CD4-positive, alpha-beta memory T cell (primary cell): ENCODE data around the gene RNF183. TPM values are rescaled to one million over a fixed set of nuclear protein-coding genes. Genes with fewer than 3 reads are reported as not detected.

ENCODE experiments used
- CTCF ChIA-PET: fragments of 350-600 bp; sonication (Branson Sonifier 250); formaldehyde crosslinking; loops from one replicate; lab custom pipeline; 2021; ENCODE audit warnings: inconsistent platforms; ENCODE audit not compliant: partially characterized antibody; lab: Charles Lee
- POLR2A ChIA-PET: fragments of 350-600 bp; sonication (Branson Sonifier 250); formaldehyde crosslinking; loops from one replicate; lab custom pipeline; 2021; ENCODE audit not compliant: partially characterized antibody; lab: Charles Lee
- DNase-seq, 5 donors: peaks; one replicate each; pipeline versions ENCODE4 v3.0.0 to v3.0.0-alpha.2; 2020 to 2022; ENCODE audit warnings: mixed read lengths in 1 of 5
- H3K27ac ChIP-seq: one replicate; pipeline ENCODE4 v1.7.0; 2013; ENCODE audit warnings: low read depth, low read length
- H3K27me3 ChIP-seq: 2 replicates; pipeline ENCODE4 v1.7.0; 2013; ENCODE audit warnings: mild to moderate bottlenecking, low read length, moderate library complexity; ENCODE audit not compliant: insufficient read depth
- H3K36me3 ChIP-seq: 2 replicates; pipeline ENCODE4 v1.7.0; 2013; ENCODE audit warnings: mild to moderate bottlenecking, low read length, moderate library complexity; ENCODE audit not compliant: insufficient read depth
- H3K4me1 ChIP-seq: 2 replicates; pipeline ENCODE4 v1.7.0; 2013; ENCODE audit warnings: mild to moderate bottlenecking, low read length, moderate library complexity; ENCODE audit not compliant: insufficient read depth
- H3K4me3 ChIP-seq, 2 donors: one replicate each; pipeline ENCODE4 v1.7.0; 2013; ENCODE audit warnings: low read length in 2 of 2, mild to moderate bottlenecking in 1 of 2
- H3K9me3 ChIP-seq, 2 donors: one replicate each; pipeline ENCODE4 v1.7.0; 2013; ENCODE audit warnings: low read length in 2 of 2, control low read depth in 1 of 2; ENCODE audit not compliant: control insufficient read depth in 1 of 2
- H3K27ac Mint-ChIP-seq, 7 donors: one replicate each; pipeline ENCODE4 v1.8.0; 2020 to 2021; ENCODE audit warnings: mixed read lengths in 7 of 7, mild to moderate bottlenecking in 6 of 7, inconsistent platforms in 3 of 7, moderate library complexity in 3 of 7
- H3K27me3 Mint-ChIP-seq, 2 donors: one replicate each; pipeline ENCODE4 v1.8.0; 2020 to 2021; ENCODE audit warnings: mixed read lengths in 2 of 2
- H3K36me3 Mint-ChIP-seq, 2 donors: one replicate each; pipeline ENCODE4 v1.8.0; 2020 to 2021; ENCODE audit warnings: mixed read lengths in 2 of 2, inconsistent platforms in 1 of 2, mild to moderate bottlenecking in 1 of 2
- H3K4me1 Mint-ChIP-seq, 4 donors: one replicate each; pipeline ENCODE4 v1.8.0; 2020 to 2021; ENCODE audit warnings: mixed read lengths in 4 of 4, mild to moderate bottlenecking in 1 of 4
- H3K4me3 Mint-ChIP-seq, 8 donors: one replicate each; pipeline ENCODE4 v1.8.0; 2020 to 2021; ENCODE audit warnings: mixed read lengths in 8 of 8, mild to moderate bottlenecking in 7 of 8, moderate library complexity in 6 of 8, inconsistent platforms in 3 of 8
- H3K9me3 Mint-ChIP-seq, 8 donors: one replicate each; pipeline ENCODE4 v1.8.0; 2020 to 2021; ENCODE audit warnings: mixed read lengths in 8 of 8, mild to moderate bottlenecking in 5 of 8, inconsistent platforms in 3 of 8, moderate library complexity in 1 of 8
- intact Hi-C: fragments of 100-400 bp; cut with micrococcal nuclease; formaldehyde crosslinking; loops from one replicate; pipeline ENCODE4 v1.15.1; 2023
- polyA plus RNA-seq, 2 donors: library from polyadenylated mRNA; unstranded; fragments of 300-500 nt; fragmentation: Illumina TruSeq; gene quantifications; one replicate each; pipeline ENCODE4 v1.2.3, GENCODE V29; 2021
- total RNA-seq, 2 experiments: library from RNA; stranded (reverse); gene quantifications; one replicate each; pipeline ENCODE4 v1.2.3, GENCODE V29; 2021

Gene RNF183
- total and polyA plus RNA-seq, 4 experiments from 2014 or later: not detected

DNA sequence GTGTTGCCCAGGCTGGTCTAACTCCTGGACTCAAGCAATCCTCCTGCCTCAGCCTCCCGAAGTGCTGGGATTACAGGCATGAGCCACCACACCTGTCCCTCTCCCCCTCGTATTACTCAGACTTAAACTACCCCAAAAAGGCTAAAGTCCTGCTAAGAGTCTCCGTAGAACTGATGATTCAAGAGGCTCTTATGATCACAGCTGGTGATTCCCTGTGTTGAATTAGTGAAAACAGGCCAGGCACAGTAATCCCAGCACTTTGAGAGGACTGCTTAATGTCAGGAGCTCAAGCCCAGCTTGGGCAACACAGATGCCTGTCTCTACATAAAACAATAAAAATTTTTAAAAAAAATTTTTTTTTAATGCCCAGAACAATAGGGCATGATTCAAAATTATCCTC is 37.0 kb downstream of the RNF183 start:
- H3K4me3 ChIP-seq: no peak overlapping the region
- H3K27me3 Mint-ChIP-seq: no peaks in the 10 kb centered on the region
- H3K4me1 Mint-ChIP-seq: peaks cover 4 to 12% (median 7%) of the 10 kb centered on the region in 4 donors
- intact Hi-C loops: no loop called here
- ChIA-PET CTCF (interaction anchor here (1.8 kb wide), 1 partner anchor 8 kb away, joined by 8 read pairs; no protein-coding TSS in a partner anchor), POLR2A (no interaction called here)
- H3K27me3 ChIP-seq: no peaks in the 10 kb centered on the region
- no peak overlapping the region for H3K27ac ChIP-seq
- no peak overlapping the region for H3K27ac Mint-ChIP-seq
- no peaks in the 10 kb centered on the region for H3K9me3 ChIP-seq
- H3K4me1 ChIP-seq: peaks cover 10% of the 10 kb centered on the region
- H3K4me3 Mint-ChIP-seq: no peak overlapping the region
- no peak for DNase-seq
- H3K36me3 Mint-ChIP-seq: peaks cover 37 to 39% of the 10 kb centered on the region in 2 donors
- peaks cover 23% of the 10 kb centered on the region for H3K36me3 ChIP-seq
- no peaks in the 10 kb centered on the region for H3K9me3 Mint-ChIP-seq

DNA sequence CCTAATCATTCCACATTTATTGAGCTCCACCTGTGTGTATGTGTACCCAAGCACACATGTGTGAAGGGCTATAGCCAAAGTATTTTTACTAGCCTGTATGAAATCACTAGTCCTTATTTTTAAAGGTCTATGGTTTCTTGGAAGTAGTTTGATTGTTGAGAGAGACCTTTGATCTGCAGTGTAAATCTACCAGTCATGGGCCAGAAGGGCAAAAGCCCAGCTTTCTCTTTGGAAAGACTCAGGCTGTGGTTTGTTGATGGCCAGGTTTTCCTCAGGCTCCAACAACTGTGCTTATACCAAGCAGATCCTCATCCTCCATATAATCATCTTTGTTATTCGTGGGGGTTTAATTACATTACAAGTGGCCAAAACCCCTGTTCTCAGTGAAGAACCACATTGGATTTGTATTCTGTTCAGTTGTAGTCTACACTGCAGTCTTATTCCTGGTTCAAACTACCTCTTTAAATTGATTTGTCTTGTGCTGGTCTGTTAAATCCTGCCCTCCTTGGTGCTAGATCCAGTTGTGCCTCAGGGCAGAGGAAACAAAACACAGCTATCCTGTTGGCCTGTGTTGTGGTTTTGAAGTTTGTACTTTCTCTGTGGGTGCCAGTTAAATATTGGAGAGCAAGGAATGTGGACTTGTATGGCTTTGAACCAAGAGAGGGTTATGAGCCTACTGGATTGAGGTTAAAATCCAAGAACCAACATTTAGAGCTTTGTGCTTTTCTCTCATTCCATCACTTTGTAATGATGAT is 41.1 kb downstream of the RNF183 start:
- intact Hi-C loops: no loop called here
- Mint-ChIP-seq H3K27me3 (no peaks in the 10 kb centered on the region), H3K27ac (no peak overlapping the region), H3K4me3 (no peak overlapping the region), H3K4me1 (no peaks in the 10 kb centered on the region), H3K36me3 (peaks cover 33 to 39% of the 10 kb centered on the region in 2 donors), H3K9me3 (no peaks in the 10 kb centered on the region)
- Histone ChIP-seq H3K36me3 (peaks cover 4% of the 10 kb centered on the region), H3K27ac (no peak overlapping the region), H3K9me3 (no peaks in the 10 kb centered on the region), H3K27me3 (no peaks in the 10 kb centered on the region), H3K4me1 (no peaks in the 10 kb centered on the region), H3K4me3 (no peak overlapping the region)
- ChIA-PET CTCF (no interaction called here), POLR2A (no interaction called here)
- DNase-seq: no peak

DNA sequence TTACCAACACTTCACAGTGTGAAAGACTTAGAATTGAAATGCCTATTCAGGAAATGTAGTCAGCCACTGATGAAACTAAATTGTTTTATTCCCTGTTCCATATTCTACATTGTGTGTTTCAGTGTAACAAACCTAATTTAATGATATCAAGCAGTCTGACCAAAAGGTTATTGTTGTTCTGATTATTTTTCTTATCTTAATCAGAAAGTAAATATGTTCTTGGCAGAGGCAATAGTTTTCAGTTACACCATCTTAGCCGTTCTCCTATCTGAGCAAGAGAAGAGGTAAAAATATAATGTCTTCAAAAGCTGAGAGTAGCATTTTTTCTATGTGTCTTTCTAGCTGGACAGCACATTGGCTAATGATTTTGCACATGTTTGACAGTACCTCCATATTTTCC is 44.9 kb downstream of the RNF183 start:
- Histone ChIP-seq H3K9me3 (no peaks in the 10 kb centered on the region), H3K36me3 (peaks cover 4% of the 10 kb centered on the region), H3K27ac (no peak overlapping the region), H3K4me3 (no peak overlapping the region), H3K27me3 (no peaks in the 10 kb centered on the region), H3K4me1 (no peaks in the 10 kb centered on the region)
- Mint-ChIP-seq H3K36me3 (peaks cover 32 to 33% of the 10 kb centered on the region in 2 donors), H3K27ac (no peak overlapping the region), H3K27me3 (no peaks in the 10 kb centered on the region), H3K4me1 (no peaks in the 10 kb centered on the region), H3K9me3 (no peaks in the 10 kb centered on the region), H3K4me3 (no peak overlapping the region)
- ChIA-PET CTCF (no interaction called here), POLR2A (no interaction called here)
- DNase-seq: no peak
- intact Hi-C loops: no loop called here

DNA sequence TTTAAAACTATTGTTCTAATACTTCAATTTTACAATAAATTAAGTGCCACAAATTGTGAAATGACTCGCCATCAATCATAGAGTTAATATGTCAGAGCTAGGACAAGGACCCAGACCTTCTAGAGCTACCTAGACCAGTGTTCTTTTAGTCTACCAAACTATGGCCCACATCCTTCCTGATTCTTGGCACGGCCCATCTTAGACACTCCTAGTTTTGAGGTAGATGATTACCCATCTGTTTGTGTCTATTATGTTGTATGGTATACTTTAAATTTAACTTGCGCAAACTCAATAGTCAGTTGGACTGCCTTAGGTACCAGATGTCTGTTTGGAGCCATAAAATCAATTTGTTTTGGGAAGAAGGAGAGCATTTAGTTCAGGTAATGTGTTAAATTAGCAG is 45.3 kb downstream of the RNF183 start:
- no peaks in the 10 kb centered on the region for H3K9me3 ChIP-seq
- no peak overlapping the region for H3K27ac Mint-ChIP-seq
- ChIA-PET CTCF (no interaction called here), POLR2A (no interaction called here)
- no peak overlapping the region for H3K4me3 ChIP-seq
- H3K36me3 Mint-ChIP-seq: peaks cover 32 to 33% of the 10 kb centered on the region in 2 donors
- H3K27me3 ChIP-seq: no peaks in the 10 kb centered on the region
- no peaks in the 10 kb centered on the region for H3K9me3 Mint-ChIP-seq
- no peaks in the 10 kb centered on the region for H3K4me1 ChIP-seq
- H3K27ac ChIP-seq: no peak overlapping the region
- H3K4me1 Mint-ChIP-seq: no peaks in the 10 kb centered on the region
- H3K36me3 ChIP-seq: peaks cover 4% of the 10 kb centered on the region
- no peak for DNase-seq
- H3K4me3 Mint-ChIP-seq: no peak overlapping the region
- intact Hi-C loops: no loop called here
- H3K27me3 Mint-ChIP-seq: no peaks in the 10 kb centered on the region

DNA sequence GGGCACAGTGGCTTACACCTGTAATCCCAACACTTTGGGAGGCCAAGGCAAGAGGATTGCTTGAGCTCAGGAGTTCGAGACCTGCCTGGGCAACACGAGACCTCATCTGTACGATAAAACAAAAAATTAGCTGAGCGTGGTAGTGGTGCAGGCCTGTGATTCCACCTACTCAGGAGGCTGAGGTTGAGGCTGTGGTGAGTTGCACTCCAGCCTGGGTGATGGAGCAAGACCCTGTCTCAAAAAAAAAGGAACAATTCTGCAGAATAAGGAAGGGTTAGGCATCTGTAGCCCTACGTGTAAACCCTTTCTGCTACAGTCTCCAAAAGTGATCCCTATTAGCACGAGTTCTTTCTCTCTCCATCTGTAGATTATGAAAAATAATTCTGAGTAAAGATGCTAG is 47.7 kb downstream of the RNF183 start:
- peaks cover 22 to 25% of the 10 kb centered on the region in 2 donors for H3K36me3 Mint-ChIP-seq
- intact Hi-C loops: no loop called here
- CTCF ChIA-PET: no interaction called here

GRCh38 chr9:113254991-113255390 is 48.2 kb downstream of the RNF183 start:
- H3K36me3 ChIP-seq: peaks cover 4% of the 10 kb centered on the region
- Mint-ChIP-seq H3K4me1 (no peaks in the 10 kb centered on the region), H3K36me3 (peaks cover 18 to 21% of the 10 kb centered on the region in 2 donors), H3K27ac (no peak overlapping the region), H3K9me3 (peaks cover 0 to 3% (median 0%) of the 10 kb centered on the region in 8 donors), H3K27me3 (no peaks in the 10 kb centered on the region), H3K4me3 (no peak overlapping the region)
- ChIA-PET CTCF (interaction anchor here (1.4 kb wide), 1 partner anchor 19 kb away, joined by 3 read pairs; no protein-coding TSS in a partner anchor), POLR2A (no interaction called here)
- H3K4me3 ChIP-seq: no peak overlapping the region
- H3K4me1 ChIP-seq: no peaks in the 10 kb centered on the region
- no peak for DNase-seq
- no peaks in the 10 kb centered on the region for H3K9me3 ChIP-seq
- no peaks in the 10 kb centered on the region for H3K27me3 ChIP-seq
- intact Hi-C loops: no loop called here
- no peak overlapping the region for H3K27ac ChIP-seq

More for the DNA sequence above, 47.7 kb downstream of the RNF183 start:
- no peaks in the 10 kb centered on the region for H3K27me3 Mint-ChIP-seq
- POLR2A ChIA-PET: no interaction called here
- H3K9me3 Mint-ChIP-seq: peaks cover 0 to 3% (median 0%) of the 10 kb centered on the region in 8 donors
- no peak for DNase-seq
- Histone ChIP-seq H3K4me1 (no peaks in the 10 kb centered on the region), H3K27me3 (no peaks in the 10 kb centered on the region), H3K36me3 (peaks cover 4% of the 10 kb centered on the region), H3K27ac (no peak overlapping the region), H3K4me3 (no peak overlapping the region), H3K9me3 (no peaks in the 10 kb centered on the region)
- no peaks in the 10 kb centered on the region for H3K4me1 Mint-ChIP-seq
- no peak overlapping the region for H3K27ac Mint-ChIP-seq
- no peak overlapping the region for H3K4me3 Mint-ChIP-seq

DNA sequence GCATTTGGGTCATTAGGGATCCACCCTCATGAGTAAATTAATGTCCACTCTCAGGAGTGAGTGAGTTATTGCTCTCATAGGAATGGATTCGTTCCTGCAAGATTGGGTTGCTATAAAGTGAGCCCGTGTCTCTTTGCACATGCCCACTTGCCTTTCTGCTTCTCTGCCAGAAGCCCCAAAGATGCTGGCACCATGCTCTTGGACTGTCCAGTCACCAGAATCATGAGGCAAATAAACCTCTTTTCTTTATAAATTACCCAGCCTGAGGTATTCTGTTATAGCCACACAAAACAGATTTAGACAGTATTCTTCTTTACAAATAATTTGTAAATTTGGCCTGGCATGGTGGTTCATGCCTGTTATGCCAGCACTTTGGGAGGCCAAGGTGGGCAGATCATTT is 52.4 kb downstream of the RNF183 start:
- no peaks in the 10 kb centered on the region for H3K36me3 ChIP-seq
- POLR2A ChIA-PET: no interaction called here
- H3K4me1 Mint-ChIP-seq: no peaks in the 10 kb centered on the region
- peaks cover 0 to 5% of the 10 kb centered on the region in 2 donors for H3K36me3 Mint-ChIP-seq
- peaks cover 0 to 6% (median under 1%) of the 10 kb centered on the region in 8 donors for H3K9me3 Mint-ChIP-seq
- intact Hi-C loops: no loop called here
- no peak for DNase-seq
- CTCF ChIA-PET: no interaction called here
- no peak overlapping the region for H3K27ac Mint-ChIP-seq
- no peaks in the 10 kb centered on the region for H3K9me3 ChIP-seq
- no peaks in the 10 kb centered on the region for H3K27me3 ChIP-seq
- H3K4me3 ChIP-seq: no peak overlapping the region
- no peaks in the 10 kb centered on the region for H3K27me3 Mint-ChIP-seq
- no peak overlapping the region for H3K4me3 Mint-ChIP-seq
- no peak overlapping the region for H3K27ac ChIP-seq
- no peaks in the 10 kb centered on the region for H3K4me1 ChIP-seq
